Measurements from ENCODE around the gene RCAN3. TPM values are rescaled to one million over a fixed set of nuclear protein-coding genes. Genes with fewer than 3 reads are reported as not detected.

The RCAN3 gene
- total RNA-seq, 1 donor from 2014 or later = 12.8 TPM

DNA sequence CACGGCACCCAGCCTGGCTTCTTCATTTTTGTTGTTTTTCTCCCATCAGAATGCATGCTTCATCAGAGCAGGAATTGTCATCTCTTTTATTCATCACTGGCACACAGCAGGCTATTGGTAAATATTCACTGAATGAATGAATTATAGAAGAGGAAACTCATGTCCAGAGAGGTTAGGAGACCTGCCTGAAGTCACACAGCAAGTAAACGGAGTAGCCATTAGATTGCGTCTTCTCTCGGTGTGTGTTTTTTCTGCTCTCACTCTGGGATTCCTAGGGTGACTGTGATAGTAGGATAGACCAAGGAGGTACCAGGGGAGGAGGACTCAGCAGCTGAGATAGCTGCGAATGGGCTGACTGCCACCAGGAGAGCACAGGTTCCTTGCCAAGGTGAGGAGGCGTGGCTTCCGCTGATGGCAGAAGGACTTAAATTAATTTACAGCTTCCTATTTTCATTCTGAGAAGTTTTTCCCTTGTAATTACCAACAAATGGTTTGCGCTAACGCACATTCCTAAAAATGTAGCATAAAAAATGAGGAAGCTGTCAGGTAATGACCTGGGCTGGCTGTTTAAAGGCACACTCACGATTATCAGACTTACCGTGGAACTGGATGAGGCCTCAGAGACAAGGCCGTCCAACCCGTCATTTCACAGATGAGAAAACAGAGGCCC lies 48.8 kb downstream of the RCAN3 start:
- DNase-seq (ENCODE audit: low spot score) = no peak

- peak; percentile 98 for DNase-seq (ENCODE audit: low spot score)
Observed at GRCh38 chr1:24551960-24552571, 49.4 kb downstream of the RCAN3 start.

- DNase-seq (ENCODE audit: low spot score) = no peak
Observed at GRCh38 chr1:24553931-24554330, 51.3 kb downstream of the RCAN3 start.

DNA sequence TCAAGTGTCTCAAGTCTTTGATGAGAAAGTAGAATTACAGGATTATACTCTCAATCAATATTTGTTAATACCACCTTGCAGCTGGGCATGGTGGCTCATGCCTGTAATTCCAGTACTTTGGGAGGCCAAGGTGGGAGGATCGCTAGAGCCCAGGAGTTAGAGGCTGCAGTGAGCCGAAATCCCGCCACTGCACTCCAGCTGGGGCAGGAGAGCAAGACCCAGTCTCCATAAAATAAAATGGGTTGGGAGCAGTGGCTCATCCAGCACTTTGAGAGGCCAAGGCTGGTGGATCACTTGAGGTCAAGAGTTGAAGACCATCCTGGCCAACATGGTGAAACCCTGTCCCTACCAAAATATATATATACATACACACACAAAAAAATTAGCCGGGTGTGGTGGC lies 52.1 kb downstream of the RCAN3 start:
- DNase-seq (ENCODE audit: low spot score) = no peak

DNA sequence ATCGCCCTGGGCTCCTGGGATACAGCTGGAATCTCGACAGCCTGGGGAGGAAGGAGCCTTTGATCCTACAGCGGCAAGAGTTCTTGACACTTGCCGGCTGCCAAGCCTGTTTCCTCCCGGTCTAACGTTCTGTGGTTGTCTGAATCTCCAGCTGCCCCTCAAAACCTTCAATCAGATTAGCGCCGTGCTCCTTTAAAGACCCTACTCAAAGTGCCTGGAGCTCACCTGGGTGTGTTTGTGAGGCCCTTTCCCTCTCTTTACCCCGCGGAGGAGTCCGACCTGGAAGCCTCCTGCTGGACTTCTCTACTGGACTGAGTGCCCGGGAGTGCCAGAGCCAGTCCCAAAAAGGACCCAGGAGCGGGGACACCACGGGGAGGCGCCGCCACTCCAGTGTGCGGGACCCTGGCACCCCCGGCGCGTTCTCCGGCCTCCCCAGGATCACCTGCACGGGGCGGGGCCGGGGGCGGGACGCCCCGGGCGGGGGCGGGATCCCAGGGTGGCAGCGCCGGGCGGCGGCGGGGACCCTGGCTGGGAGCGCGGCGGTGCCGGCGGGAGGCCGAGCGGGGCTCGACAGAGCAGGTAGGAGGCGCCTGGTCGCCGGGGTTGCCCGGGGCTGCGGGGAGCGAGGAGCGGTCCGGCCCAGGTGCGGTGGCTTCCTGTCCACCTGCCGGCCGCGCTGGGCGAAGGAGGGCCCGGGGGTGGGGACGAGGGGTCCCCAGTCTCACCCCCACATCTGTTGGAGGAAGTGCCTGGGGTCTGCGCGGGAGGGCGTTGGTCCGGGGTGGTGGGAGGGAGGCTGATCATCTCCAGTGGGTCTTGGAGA lies 53.2 kb downstream of the RCAN3 start, which contains the start of gene NCMAP:
Gene NCMAP, plus strand, starts transcription at position 497 of the 823 bp plus-strand sequence. CDS start 39,344 bp downstream, outside the sequence.
- DNase-seq (ENCODE audit: low spot score) = peak; percentile 40

GRCh38 chr1:24556414-24556795 lies 53.8 kb downstream of the RCAN3 start:
- DNase-seq (ENCODE audit: low spot score) = no peak

DNA sequence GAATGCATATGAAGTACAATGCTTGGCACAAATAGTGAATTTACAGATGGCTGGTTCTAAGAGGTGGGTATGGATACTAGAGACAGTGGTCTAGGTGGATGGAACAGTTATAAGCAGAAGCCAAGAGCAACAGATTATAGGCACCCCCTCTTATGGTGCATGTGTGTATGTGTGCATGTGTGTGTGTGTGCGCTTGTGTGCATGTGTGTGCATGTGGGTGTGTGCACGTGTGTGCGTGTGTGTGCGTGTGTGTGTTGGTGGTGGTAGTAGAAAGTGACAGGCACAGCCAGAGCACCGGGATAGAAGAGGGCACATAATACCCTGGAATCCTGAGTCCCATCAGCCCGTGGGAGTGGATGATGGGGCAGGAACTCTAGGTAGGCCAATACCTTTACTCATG lies 54.6 kb downstream of the RCAN3 start:
- DNase-seq (ENCODE audit: low spot score) = no peak

GRCh38 chr1:24557711-24558131 lies 55.1 kb downstream of the RCAN3 start:
- DNase-seq (ENCODE audit: low spot score) = no peak

GRCh38 chr1:24558455-24558854 lies 55.8 kb downstream of the RCAN3 start:
- DNase-seq (ENCODE audit: low spot score) = no peak

DNA sequence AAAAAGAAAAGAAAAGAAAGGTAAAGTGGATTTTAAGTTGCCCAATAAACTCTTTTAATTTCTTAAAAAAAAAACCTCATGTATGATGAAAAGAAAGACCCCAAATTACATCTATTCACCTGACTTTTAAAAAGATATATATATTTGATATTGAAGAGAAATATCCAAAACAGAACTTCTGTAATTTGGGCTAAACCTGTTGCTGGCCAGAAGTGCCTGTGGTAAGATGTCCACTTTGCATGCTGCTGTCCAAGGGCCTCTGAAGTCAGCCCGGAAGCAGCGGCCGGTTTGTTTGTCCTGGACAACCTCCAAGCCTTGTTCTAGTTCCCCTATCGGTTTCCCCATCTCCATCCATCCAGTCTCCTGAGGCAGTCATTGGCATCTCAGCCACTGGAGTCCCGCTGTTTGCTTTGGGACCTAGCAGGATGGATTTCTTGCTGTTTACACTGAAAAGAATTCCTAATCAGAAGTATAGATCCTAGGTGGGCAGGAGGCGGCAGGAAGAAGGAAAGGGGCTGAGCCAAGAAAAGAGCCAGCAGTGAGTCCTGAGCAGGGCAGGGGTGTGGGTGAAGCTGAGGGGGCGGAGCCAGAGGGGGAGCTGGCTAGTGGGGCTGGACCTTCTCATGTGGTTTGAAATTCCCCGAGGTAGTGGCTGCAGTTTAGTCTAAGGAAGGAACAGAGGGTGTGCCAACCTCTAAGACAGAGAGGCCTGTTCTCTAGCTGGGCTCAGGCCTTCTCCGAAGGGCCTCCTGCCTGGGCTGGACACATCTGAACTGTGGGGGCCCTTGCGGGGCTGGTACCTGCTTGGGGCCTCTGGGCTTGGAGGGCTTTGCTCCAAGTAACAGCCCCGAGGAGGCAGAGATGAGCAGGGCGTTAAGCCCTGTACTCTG lies 56.5 kb downstream of the RCAN3 start:
- peak; percentile 48 for DNase-seq (ENCODE audit: low spot score)

DNA sequence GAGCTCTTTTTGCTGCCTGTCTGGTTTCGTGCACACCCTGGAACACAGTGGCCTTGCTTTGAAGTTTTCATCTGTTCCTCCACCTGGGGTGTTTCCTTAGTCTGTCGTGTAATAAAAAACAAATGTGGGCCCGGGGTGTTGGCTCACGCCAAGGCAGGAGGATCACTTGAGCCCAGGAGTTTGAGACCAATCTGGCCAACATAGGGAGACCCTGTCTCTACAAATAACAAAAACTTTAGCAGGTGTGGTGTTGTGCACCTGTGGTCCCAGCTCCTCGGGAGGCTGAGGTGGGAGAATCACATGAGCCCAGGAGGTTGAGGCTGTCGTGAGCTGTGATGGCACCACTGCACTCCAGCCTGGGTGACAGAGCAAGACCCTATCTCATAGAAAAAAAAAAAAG lies 57.7 kb downstream of the RCAN3 start:
- no peak for DNase-seq (ENCODE audit: low spot score)

DNA sequence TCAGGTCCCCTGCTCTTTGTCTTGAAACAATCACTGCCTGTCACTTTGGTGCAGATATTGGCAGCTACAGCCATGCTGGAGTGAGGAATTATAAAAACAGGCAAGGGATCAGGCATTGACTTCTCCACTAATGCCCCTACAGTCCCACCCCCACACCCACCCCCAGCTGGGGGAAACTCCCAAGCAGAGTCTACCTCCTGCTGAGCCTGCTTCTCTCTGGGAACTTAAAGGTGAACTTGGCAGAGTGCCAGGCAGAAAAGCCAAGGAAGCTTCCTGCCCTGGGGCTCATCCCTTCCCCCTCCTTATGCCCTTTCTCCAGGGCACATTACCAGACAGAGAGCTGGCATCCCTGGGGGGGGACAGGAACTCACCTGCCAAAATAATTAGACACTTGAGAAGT lies 60.0 kb downstream of the RCAN3 start:
- no peak for DNase-seq (ENCODE audit: low spot score)

- no peak for DNase-seq (ENCODE audit: low spot score)
Observed at GRCh38 chr1:24564695-24565094, 62.1 kb downstream of the RCAN3 start.

- no peak for DNase-seq (ENCODE audit: low spot score)
Observed at GRCh38 chr1:24566236-24566867, 63.7 kb downstream of the RCAN3 start.

- peak; percentile 73 for DNase-seq (ENCODE audit: low spot score)
Observed at GRCh38 chr1:24567792-24568388, 65.3 kb downstream of the RCAN3 start.

- no peak for DNase-seq (ENCODE audit: low spot score)
Observed at GRCh38 chr1:24568475-24568874, 65.8 kb downstream of the RCAN3 start.

DNA sequence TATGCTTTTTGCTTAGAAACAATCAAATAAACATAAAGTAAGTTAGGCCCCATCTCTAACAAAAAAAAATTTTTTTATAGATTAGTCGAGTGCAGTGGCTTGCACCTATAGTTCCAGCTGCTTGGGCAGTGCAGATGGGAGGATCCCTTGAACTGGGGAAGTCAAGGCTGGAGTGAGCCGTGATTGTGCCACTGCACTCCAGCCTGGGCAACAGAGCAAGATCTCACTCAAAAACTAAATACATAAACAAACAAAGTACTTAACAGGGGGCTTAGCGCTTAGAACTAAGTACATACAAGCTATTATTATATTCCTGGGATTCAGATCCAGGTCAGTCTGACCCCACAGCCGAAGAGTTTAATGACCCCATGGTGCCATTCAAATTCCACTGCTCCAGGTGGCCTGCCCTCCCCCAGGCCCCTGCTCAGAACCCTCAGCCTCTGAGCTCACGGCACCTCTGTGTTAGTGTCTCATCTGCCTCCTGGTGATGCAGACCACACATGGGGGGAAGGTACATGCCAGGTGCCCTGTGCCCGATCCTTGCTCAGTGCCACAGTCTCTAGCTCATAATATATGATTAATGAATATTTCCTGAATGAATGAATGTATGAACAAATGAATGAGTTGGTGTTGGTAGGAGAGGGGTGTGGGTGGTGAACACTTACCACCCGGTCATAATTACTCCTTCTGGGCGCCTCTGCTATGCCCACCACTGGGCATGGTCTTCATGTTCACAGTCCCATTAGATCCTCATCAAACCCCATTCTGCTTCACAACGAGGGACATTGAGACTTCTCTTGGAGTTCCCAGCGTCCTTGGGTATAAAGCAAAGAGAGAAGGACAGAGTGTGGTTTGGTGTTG lies 67.9 kb downstream of the RCAN3 start:
- no peak for DNase-seq (ENCODE audit: low spot score)

GRCh38 chr1:24572301-24572700 lies 69.7 kb downstream of the RCAN3 start:
- DNase-seq (ENCODE audit: low spot score) = no peak

DNA sequence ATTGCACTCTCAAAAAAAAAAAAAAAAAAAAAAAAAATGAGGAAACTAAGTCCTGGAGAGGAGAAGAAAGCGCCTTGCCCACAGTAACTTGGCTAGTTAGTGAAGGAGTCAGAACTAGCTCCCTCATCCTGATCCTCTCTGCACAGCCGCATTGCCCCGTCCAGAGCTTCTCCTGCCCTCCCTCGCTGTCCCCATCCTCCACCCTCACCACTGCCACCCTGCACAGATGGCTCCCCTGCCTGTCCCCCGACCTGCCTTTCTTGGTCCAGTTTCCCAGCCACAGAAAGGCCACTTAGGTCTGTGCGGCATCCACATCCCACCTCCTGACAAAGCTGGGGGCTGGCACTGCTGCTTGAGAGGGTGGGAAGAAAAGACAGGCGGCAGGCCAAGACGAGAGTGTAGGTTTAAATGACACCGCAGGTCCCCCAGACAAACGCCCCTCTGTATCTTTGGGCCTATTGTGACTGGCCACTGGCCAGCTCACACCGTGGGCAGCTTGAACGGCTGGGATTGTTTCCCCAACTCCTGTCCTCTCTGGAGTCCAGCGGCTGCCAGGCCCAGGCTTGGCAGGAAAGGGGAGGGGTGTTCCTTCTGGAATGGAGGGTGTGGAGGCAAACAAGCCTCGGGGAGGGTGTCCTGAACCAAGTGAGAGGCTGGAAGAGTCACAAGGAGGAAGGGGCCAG lies 73.4 kb downstream of the RCAN3 start:
- DNase-seq (ENCODE audit: low spot score) = no peak
